Posterior cingulate gyrus (tissue), 11 donors: Measurements from ENCODE around the gene METAP1D.

Experiments
- DNase-seq, 10 donors: peaks; one replicate each; pipeline versions ENCODE4 v3.0.0 to v3.0.0-alpha.2; 2020 to 2021; ENCODE audit warnings: mixed read lengths in 3 of 10
- intact Hi-C: fragments of 100-400 bp; cut with DNase I; formaldehyde crosslinking; loops from one replicate; pipeline ENCODE4 v1.15.1; 2023

The METAP1D gene

DNA sequence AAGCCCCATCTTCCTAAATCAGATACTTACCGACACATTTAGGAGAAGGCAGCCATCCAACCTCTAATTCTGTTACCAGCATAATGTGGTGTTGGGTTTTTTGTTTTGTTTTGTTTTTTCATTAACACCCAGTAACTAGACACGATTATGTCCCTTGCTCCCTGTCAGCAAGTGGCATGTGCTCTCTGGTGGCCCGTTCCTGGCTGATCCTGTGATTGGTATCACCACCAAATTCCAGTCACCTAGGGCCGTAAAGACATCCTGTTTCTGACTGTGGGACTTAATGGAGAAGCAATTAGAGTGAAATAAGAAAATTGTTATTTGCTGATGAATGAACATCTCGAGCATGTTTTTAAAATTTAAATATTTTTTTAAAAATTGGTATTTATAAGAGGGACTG, 79.7 kb downstream of the METAP1D start:
- intact Hi-C loops, result no loop called here
- DNase-seq, result no peak

DNA sequence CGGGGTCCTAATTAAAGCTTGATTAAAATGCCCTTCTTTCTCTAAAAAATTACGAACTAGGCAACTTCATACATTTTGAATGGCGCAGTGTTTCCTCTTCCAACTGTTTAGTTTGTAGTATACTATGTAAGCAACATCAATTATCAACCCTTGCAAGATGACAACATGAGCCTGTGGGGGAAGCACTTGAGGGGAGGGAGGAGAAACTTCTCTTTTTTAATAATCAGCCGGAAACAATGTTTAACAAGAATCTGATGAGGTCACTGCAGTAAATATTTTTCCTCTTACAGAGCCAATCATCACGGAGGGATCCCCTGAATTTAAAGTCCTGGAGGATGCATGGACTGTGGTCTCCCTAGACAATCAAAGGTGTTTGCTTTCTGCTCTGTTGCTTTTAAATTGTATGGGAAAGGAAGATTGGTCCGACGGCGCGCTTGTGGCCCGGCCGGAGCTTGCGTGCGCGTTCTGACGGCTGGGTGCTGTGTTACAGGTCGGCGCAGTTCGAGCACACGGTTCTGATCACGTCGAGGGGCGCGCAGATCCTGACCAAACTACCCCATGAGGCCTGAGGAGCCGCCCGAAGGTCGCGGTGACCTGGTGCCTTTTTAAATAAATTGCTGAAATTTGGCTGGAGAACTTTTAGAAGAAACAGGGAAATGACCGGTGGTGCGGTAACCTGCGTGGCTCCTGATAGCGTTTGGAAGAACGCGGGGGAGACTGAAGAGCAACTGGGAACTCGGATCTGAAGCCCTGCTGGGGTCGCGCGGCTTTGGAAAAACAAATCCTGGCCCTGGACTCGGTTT, 80.3 kb downstream of the METAP1D start:
- intact Hi-C loops, result no loop called here
- peak in 2 of 10 donors; percentile 41 to 67 for DNase-seq

DNA sequence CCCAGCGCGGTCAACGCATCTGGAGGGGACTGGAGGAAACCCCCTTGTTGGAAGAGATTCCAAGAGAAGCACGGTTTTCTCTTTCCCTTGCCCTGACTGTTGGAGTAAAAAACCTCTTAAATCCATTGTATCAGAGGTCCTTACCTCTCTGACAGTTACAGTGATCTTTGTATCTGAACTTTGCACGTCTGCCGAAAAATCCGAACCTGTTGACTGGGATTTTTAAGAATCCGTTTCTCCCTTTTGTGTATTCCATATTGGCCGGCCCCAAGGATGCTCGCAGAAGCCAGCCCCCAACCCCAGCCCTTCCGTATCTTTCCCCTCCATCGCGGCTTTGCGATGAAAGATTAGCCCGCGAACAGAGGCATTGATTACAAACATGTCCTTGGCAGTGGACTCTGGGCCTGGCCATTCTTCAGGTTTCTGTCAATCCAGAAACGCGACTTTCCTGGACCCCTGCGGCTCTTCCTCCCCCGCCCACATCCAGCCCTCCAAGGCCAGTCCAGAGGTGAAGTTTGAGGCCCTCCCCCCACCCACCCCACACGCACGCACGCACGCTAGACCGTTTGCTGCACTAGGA, 81.0 kb downstream of the METAP1D start:
- intact Hi-C loops, result no loop called here
- peak in 2 of 10 donors; percentile 37 to 39 for DNase-seq

DNA sequence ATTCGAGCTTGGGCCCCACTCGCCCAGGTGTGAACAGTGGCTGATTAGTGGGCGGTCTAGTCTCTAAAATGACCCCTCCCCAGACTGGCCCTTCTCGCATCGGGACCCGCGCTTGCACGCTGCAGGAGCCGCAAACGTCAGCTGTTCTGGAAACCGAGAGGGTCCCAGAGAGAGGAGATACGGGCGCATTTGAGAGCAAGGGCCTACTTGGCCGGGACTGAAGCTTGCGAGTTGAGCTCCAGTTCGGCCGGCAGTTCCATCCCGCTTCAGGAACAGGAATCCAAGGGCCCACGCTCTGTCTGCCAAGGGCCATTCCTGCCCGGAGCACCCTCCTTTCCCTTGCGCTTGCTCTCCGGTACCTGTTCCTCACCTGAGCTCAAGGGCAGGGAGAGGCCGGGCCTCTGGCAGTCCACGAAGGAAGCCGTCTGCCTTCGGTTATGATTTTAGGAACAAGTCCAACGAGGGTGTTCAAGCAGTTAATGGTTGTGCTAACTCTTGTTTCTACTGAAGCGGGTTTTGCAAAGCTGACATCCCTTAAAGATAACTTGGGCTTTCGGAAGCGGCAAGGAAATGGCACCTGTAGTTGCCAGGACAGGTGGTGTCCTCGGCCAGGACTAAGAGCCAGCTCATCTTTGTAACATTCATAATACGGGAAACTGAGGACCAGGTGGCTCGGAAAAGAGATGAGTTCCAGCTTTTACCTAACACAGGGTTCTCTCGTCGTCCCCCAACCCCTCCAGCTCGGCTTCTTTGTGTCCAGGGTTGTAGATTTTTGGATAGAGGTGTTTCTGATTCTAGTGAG, 81.7 kb downstream of the METAP1D start:
- intact Hi-C loops, result no loop called here
- peak in 2 of 10 donors; percentile 50 to 81 for DNase-seq

DNA sequence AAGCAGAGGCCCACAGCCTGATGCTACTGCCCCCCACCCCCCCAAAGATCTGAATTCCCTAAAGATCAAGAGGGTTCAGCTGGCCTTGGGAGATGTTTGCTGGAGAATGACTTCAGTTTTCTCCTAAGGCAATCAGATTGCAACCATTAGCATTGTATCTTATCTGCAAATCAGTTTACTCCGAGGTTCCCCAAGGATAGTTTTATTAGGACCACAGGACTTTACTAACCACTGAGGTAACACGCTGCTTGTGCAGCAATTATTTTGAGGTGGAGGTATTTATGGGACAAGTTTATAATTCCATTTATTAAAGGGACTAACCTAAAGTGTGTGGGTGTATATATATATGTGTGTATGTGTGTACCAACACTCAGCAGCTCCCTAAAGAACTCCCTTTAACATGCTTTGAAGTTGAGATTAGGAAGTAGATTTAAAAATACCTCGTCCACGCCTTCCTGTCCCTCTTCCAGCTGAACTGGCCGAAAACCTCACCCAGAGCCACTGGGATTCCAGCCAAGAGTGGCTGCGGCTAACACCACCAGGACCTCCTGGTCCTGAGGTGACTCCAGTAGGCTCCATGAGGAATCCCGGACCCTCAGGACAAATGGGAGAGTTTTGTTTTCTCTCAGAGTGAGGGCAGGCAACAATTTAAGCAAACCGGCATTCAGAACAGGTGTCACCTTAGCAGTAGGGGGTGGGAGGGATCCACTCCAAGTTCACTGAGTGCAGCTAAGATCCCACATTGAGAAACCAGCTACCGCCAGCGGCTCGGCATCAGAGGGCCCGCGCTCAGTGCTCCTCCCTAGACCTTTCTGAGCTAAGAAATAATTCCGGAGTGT, 82.6 kb downstream of the METAP1D start:
- intact Hi-C loops, result no loop called here
- peak in 1 of 10 donors; percentile 30 for DNase-seq

DNA sequence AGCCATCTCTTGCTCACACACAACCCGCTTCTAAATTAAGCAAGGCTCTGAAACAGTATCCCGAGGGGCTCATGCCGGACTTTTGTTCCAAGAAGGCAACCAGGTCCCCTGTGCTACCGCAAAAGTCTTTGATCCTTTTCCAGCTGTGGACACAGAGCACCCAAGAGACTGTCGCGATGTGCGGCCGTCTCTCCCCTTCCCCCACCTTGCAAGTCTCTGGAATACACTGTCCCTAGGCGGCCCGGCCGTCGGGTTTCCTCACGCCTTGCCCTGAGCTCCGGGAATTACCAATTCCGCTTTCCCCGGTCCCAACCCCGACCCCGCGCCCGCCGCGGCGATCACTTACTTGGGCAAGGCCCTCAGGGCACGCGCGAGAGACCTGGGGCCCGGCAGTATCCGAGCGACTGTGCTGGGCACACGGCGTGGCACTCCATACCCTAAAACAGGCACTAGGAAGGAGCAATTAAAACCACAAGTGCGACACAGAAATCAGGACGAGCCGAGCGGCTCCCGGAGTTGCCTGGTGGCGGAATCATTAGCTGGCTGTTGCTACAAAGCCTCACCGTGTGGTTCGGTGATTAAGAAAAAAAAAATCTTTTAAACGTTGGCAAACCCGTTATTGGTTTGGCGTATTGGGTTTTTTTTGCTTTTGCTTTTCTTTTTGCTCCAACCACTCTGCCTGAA, 83.3 kb downstream of the METAP1D start:
- intact Hi-C loops, result no loop called here
- peak in 2 of 10 donors; percentile 74 to 84 for DNase-seq

DNA sequence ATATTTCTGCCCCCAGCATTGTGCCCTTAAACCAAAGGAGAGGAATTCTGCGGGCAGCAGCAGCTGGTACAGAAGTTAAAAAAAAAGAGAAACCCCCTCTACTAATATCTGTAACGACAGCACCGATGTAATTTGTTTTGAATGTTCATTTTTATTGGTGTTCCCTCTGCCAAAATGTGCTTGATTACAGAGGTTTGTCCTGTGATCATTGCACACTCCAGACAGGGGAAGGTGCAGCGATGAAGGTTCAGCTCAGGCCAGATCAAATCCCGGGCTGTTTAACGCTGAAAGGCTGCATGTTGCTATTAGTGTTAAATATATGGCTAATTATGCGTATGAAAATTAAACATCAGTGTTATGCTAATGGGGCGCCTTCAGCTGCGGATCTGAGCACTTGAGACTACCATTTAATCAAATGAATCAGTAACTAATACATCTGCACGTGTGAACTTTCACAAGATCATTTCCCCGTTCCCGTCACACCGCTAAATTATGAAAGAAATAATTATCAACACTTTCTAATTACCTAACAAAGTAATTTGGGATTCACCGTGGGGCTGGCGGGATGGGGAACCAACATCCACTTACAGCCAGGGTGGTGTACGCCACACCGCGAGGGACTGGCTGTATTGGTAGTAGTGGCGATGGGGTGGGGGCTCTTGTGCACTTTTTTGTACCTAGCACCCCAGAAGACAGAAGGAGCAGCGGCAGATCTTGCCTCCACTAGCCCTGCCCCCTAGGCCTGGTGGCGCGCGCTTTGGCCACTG, 84.1 kb downstream of the METAP1D start:
- peak in 1 of 10 donors; percentile 82 for DNase-seq
- intact Hi-C loops, result no loop called here

DNA sequence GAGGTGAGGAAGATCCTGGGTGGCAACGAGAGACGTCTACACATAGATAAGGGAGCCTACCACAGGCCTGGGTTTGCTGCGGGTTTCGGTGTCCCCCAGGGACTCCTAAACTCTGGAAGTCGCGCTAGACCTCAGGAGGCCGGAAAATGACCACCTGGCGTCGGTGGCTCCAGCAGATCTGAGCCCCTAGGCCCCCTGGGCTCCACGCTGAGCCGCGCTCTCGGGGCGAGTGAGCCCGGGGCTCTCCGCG, 84.6 kb downstream of the METAP1D start:
- intact Hi-C loops, result no loop called here
- no peak for DNase-seq

DNA sequence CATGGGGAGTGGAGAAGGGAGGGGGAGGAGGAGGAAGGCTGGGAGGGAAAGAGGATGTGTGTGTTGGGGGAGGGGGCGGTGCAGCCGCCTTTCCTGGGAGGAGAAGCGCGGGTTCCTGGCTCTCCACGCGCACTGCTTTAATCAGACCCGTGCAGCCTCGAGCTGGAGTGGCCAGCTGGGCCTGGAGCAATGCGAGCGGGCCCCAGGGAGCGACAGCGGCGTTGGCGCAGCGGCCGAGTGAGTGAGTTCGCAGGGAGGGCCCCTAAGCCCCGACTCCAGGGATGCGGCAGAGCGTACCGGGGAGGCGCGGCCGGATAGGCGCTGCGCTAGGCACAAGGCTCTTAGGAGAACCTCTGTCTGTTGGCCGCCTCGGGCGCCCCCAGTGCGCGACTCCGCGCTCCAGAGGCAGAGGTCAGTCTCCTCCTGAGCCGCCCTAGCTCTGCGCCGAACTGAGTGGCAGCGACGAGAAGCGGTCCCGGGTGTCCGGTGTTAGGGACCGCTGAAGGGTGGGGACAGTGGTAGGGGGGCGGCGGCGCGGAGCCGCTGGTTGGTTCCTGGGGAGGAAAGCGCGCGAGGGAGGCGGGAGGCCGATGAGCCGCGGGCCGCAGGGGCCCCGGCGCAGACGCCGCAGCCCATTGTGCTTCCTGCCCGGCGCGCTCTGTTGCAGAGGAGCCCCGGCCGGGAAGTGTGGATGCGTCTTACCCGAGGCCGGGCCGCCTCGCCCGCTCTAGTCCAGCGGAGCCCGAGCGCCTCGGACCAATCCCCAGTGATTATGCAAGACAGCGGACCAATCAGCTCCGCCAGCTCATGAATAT, 85.1 kb downstream of the METAP1D start:
- DNase-seq, result peak in 9 of 10 donors; percentile 49 to 96 (median 71)
- intact Hi-C loops, result no loop called here

DNA sequence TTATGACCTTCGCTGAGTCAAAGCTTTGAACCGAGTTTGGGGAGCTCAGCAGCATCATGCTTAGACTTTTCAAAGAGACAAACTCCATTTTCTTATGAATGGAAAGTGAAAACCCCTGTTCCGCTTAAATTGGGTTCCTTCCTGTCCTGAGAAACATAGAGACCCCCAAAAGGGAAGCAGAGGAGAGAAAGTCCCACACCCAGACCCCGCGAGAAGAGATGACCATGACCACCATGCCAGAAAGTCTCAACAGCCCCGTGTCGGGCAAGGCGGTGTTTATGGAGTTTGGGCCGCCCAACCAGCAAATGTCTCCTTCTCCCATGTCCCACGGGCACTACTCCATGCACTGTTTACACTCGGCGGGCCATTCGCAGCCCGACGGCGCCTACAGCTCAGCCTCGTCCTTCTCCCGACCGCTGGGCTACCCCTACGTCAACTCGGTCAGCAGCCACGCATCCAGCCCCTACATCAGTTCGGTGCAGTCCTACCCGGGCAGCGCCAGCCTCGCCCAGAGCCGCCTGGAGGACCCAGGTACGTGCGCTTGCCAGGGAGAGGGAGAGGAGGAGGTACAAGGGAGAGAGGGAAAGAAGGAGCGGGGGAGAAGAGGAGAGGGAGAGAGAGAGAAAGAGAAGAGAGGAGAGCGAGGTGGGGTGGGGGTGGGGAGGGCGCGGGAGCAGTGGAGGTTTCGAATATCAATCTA, 85.9 kb downstream of the METAP1D start, which contains the start of gene DLX1:
Gene DLX1, plus strand, starts transcription at position 48 of the 700 bp plus-strand sequence. Its CDS starts 171 bp downstream, at position 219.
- intact Hi-C loops, result no loop called here
- DNase-seq, result peak in 3 of 10 donors; percentile 54 to 74 (median 59)

DNA sequence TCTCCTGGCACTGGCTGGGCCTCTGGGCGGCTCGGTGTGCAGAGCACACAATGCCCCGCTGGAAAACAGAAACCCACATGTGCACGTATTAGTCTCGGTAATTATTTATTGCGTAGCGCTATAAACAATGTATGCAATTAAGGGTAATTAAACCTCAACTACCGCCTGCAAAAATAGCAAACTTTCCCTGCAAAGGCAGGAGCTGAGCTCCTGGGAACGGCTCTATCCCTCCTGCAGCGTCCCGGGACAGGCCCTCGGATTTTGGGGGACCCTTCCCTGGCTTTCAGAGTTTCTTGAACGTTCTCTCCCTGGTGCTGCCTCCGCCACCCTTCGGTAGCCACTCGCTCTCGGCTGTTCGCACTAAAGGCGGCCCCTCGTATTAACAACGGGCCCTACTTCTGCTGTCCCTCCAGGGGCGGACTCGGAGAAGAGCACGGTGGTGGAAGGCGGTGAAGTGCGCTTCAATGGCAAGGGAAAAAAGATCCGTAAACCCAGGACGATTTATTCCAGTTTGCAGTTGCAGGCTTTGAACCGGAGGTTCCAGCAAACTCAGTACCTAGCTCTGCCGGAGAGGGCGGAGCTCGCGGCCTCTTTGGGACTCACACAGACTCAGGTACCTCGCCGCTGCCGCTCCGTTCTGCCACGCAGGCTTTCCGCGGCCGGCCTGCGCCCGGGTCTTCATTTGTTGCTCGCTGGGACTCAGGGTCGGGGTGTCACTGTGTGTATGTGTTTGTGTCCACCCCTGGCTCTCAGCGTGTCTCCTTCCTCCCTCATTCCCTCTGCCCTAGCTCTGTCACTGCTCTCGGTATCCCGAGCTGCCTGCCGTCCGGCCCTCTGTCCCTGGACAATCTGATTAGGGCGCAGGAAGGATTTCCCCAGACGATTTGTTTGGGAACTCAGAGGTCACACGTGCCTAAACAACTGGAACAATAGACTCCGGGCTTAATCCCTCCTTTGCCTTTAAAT, 86.8 kb downstream of the METAP1D start:
- intact Hi-C loops, result no loop called here
- DNase-seq, result peak in 3 of 10 donors; percentile 67 to 80 (median 73)

DNA sequence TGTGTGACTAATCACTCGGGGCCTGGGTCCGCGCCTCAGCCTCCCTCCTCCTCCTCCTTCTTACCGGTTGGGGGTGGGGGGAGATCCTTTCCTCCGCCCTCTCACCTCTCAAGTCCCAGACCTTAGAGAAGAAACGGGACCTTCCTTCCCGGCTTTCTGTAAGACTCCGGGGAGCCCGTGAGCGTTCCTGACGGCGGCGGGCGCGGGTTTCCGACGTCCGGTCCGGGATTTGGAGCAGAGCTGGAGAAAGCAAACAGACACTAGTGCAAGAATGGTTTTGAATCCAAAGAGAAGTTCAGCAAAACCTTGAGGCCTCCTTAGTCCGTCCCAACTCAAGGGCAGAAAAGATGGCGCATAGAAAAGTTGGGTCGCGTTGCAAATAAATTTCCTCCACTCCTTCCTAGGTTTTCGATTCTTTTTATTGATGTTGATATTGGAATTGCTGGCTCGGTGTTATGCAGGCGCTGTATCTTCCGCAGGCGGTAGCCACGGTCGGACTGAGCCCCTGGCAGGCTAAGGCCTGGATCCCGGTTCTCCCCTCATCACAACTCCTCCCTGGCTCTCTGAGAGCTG, 87.5 kb downstream of the METAP1D start:
- DNase-seq, result peak in 2 of 10 donors; percentile 49 to 60
- intact Hi-C loops, result no loop called here

DNA sequence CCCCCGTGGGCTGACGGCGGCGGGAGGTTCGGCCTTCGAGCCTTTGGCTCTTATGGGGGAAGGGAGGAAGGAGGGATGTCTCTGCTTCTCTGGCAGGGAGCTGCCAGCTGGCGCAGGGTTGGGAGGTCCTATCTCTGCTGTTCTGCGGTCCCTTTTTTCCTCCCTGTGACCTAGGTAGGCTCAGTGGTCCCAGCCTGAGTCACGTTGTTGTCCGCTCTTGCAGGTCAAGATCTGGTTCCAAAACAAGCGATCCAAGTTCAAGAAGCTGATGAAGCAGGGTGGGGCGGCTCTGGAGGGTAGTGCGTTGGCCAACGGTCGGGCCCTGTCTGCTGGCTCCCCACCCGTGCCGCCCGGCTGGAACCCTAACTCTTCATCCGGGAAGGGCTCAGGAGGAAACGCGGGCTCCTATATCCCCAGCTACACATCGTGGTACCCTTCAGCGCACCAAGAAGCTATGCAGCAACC, 88.1 kb downstream of the METAP1D start:
- intact Hi-C loops, result no loop called here

DNA sequence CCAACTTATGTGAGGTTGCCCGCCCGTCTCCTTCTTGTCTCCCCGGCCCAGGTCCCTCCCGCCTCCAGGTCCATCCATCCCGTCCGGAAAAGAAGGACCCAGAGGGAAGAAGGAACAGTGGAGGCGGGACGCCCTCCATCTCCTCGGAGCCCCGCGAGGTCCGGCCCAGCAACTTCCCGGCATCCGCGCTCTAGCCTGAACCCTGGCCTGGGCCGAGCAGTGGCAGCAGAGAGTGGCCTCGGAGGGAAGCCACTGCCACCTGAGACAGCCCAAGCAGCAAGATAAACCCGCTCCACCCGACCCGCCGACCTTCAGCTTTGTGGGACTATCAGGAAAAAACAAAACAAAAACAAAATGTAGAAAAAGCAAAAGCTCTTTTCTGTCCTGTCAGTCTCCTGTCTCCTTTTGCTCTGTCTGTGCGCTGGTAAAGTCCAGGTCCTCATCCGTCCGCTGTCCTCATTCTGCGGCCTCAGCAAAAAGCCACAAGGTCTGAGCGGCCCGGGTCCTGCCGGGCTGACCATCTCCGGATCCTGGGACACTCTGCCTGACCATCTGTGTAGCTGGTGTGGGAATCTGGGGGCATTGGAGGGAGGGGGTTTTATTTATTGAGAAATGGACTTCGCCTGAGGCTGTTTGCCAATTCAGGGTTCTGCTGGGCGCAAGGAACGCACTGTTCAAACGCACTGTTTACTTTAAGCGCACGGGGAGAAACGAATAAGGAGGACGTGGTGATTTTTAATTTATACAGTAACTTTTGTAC, 88.7 kb downstream of the METAP1D start:
- intact Hi-C loops, result no loop called here
- peak in 3 of 10 donors; percentile 52 to 84 (median 70) for DNase-seq

More for the DNA sequence above, 88.1 kb downstream of the METAP1D start:
- peak in 3 of 10 donors; percentile 52 to 77 (median 76) for DNase-seq

DNA sequence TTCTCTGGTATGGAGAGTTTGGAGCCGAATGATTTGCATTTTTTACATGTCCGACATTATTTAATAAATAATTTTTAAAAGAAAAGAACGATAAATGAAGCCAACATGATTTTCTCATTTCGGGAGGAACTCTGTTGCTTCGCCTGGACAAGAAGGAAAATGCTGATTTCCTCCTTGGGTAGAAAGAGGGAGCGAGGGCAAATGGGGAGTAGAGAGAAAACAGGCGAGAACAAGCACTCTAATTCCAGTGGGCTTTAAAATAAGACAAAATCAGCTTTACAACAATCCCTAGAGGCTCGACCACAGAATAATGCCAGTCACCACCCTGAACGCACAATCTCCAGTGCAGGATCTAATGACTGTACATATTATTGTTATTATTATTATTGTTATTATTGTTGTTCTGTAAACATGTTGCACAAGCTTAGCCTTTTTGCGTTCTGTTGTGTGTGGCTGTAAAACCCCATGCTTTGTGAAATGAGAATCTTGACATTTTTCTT, 89.3 kb downstream of the METAP1D start:
- intact Hi-C loops, result no loop called here
- no peak for DNase-seq
